GM23338 (cell line): Measurements from ENCODE around the gene RBM17. TPM values are rescaled to one million over a fixed set of nuclear protein-coding genes. Genes with fewer than 3 reads are reported as not detected.

Experiments
- ATAC-seq: fragments of 200-7000 bp; cut with Tn5 transposase; 3 replicates; pipeline ENCODE4 v1.9.1; 2020
- DNase-seq: peaks from one replicate; pipeline ENCODE4 v3.0.0-alpha.2; 2015; ENCODE audit warnings: low spot score
- H2AFZ ChIP-seq: fragments of 200-600 bp; sonication (generic); 2 replicates; pipeline ENCODE4 v1.8.0; 2016; ENCODE audit warnings: antibody characterized with exemption, mild to moderate bottlenecking, moderate library complexity
- H3F3A ChIP-seq: fragments of 200-600 bp; sonication (generic); replicated peaks from 2 replicates; pipeline ENCODE4 v1.8.0; 2017; ENCODE audit warnings: antibody characterized with exemption, mixed run types, low read depth
- H3K27ac ChIP-seq: fragments of 200-600 bp; sonication (generic); 2 replicates; pipeline ENCODE4 v1.6.1; 2016; ENCODE audit warnings: low read depth
- H3K27me3 ChIP-seq: fragments of 200-600 bp; sonication (generic); 2 replicates; pipeline ENCODE4 v1.8.0; 2016; ENCODE audit warnings: mild to moderate bottlenecking, mixed run types, moderate library complexity; ENCODE audit not compliant: insufficient read depth
- H3K36me3 ChIP-seq: fragments of 200-600 bp; sonication (generic); 2 replicates; pipeline ENCODE4 v1.8.0; 2016; ENCODE audit warnings: mild to moderate bottlenecking; ENCODE audit not compliant: insufficient read depth
- H3K4me1 ChIP-seq: fragments of 200-600 bp; sonication (generic); 2 replicates; pipeline ENCODE4 v1.8.0; 2016; ENCODE audit warnings: mild to moderate bottlenecking, moderate library complexity; ENCODE audit not compliant: insufficient read depth
- H3K4me2 ChIP-seq: fragments of 200-600 bp; sonication (generic); 2 replicates; pipeline ENCODE4 v1.7.1; 2017; ENCODE audit warnings: mixed run types
- H3K4me3 ChIP-seq: fragments of 200-600 bp; sonication (generic); 2 replicates; pipeline ENCODE4 v1.6.1; 2016; ENCODE audit warnings: mixed run types
- H3K79me2 ChIP-seq: fragments of 200-600 bp; sonication (generic); replicated peaks from 2 replicates; pipeline ENCODE4 v1.8.0; 2017; ENCODE audit warnings: mild to moderate bottlenecking; ENCODE audit not compliant: insufficient read depth
- H3K9me2 ChIP-seq: fragments of 200-600 bp; sonication (generic); 2 replicates; pipeline ENCODE4 v1.8.0; 2017; ENCODE audit not compliant: insufficient read depth
- H4K20me1 ChIP-seq: fragments of 200-600 bp; sonication (generic); replicated peaks from 2 replicates; pipeline ENCODE4 v1.8.0; 2017; ENCODE audit warnings: mild to moderate bottlenecking; ENCODE audit not compliant: insufficient read depth
- H3K27ac Mint-ChIP-seq: 2 replicates; pipeline ENCODE4 v1.8.0; 2020; ENCODE audit warnings: inconsistent platforms, mild to moderate bottlenecking, moderate library complexity, mixed read lengths
- H3K27me3 Mint-ChIP-seq: 3 replicates; pipeline ENCODE4 v1.8.0; 2022; ENCODE audit warnings: low read depth, mild to moderate bottlenecking, moderate library complexity, mixed read lengths, inconsistent platforms; ENCODE audit not compliant: insufficient read depth, poor library complexity
- H3K36me3 Mint-ChIP-seq: 3 replicates; pipeline ENCODE4 v1.8.0; 2021; ENCODE audit warnings: low read depth, mild to moderate bottlenecking, inconsistent platforms, moderate library complexity, mixed read lengths
- H3K4me1 Mint-ChIP-seq: 3 replicates; pipeline ENCODE4 v1.8.0; 2020; ENCODE audit warnings: mild to moderate bottlenecking, inconsistent platforms, mixed read lengths
- H3K4me3 Mint-ChIP-seq: 3 replicates; pipeline ENCODE4 v1.8.0; 2021; ENCODE audit warnings: moderate library complexity, mild to moderate bottlenecking, inconsistent platforms, mixed read lengths
- H3K9me3 Mint-ChIP-seq: 3 replicates; pipeline ENCODE4 v1.8.0; 2020; ENCODE audit warnings: moderate library complexity, mild to moderate bottlenecking, inconsistent platforms, mixed read lengths
- CREB1 ChIP-seq: fragments of 250-450 bp; sonication (Bioruptor Pico); IDR thresholded peaks from 2 replicates; pipeline ENCODE4 v1.5.0; 2020; ENCODE audit warnings: low read depth, mild to moderate bottlenecking, moderate library complexity
- CTCF ChIP-seq, 2 experiments: fragments of 200-600 bp in 1 of 2; sonication (generic) in 1 of 2; conservative IDR thresholded peaks; 2 replicates each; pipeline versions ENCODE4 v1.5.1 to v1.6.1; 2016 to 2017; ENCODE audit warnings: antibody characterized with exemption in 2 of 2, low read depth in 2 of 2, mild to moderate bottlenecking in 2 of 2, moderate library complexity in 1 of 2
- EZH2 ChIP-seq: fragments of 200-600 bp; sonication (generic); IDR thresholded peaks from one replicate; pipeline ENCODE4 v1.8.0; 2017; ENCODE audit warnings: antibody characterized with exemption, mild to moderate bottlenecking, low read depth; ENCODE audit not compliant: unreplicated experiment
- JUNB ChIP-seq: IDR thresholded peaks from one replicate; pipeline ENCODE4 v1.6.1; 2016; ENCODE audit warnings: antibody characterized with exemption; ENCODE audit not compliant: unreplicated experiment
- NANOG ChIP-seq: IDR thresholded peaks from 2 replicates; pipeline ENCODE4 v1.6.1; 2016; ENCODE audit warnings: antibody characterized with exemption, borderline replicate concordance
- POLR2AphosphoS5 ChIP-seq: IDR thresholded peaks from 2 replicates; pipeline ENCODE4 v1.6.1; 2016; ENCODE audit warnings: antibody characterized with exemption, low read depth
- STAT1 ChIP-seq: IDR thresholded peaks from one replicate; pipeline ENCODE4 v1.6.1; 2016; ENCODE audit warnings: antibody characterized with exemption; ENCODE audit not compliant: unreplicated experiment
- ZNF331 ChIP-seq: fragments of 250-450 bp; sonication (Bioruptor Pico); IDR thresholded peaks from 2 replicates; pipeline ENCODE4 v1.5.0; 2020; ENCODE audit warnings: low read depth, mild to moderate bottlenecking, moderate library complexity
- ZNF462 ChIP-seq: fragments of 250-450 bp; sonication (Bioruptor Pico); IDR thresholded peaks from 2 replicates; pipeline ENCODE4 v1.5.0; 2020; ENCODE audit warnings: mild to moderate bottlenecking, moderate library complexity
- polyA plus RNA-seq: library from polyadenylated mRNA; unstranded; fragments of >200 nt; fragmentation: Nextera tagmentation; extraction: Ambion mirVana; gene quantifications from 2 replicates; pipeline ENCODE4 v1.2.1, GENCODE V29; 2016
- total RNA-seq: library from RNA; depleted of rRNA; stranded (reverse); fragments of >200 nt; shearing (Covaris generic); gene quantifications from 2 replicates; pipeline ENCODE4 v1.2.3, GENCODE V29; 2014

RBM17 gene
- total and polyA plus RNA-seq, 2 experiments from 2014 or later, result 54.7 to 281 TPM

GRCh38 chr10:6112893-6113292 lies 24.1 kb downstream of the RBM17 start:
- H2AFZ ChIP-seq, result no peak overlapping the region
- peaks cover 25% of the 10 kb centered on the region for H4K20me1 ChIP-seq
- no peak overlapping the region for H3K27ac ChIP-seq
- no peaks in the 10 kb centered on the region for H3K27me3 ChIP-seq
- H3K9me3 Mint-ChIP-seq, result no peaks in the 10 kb centered on the region
- no peak overlapping the region for H3K4me2 ChIP-seq
- ATAC-seq (no peak), DNase-seq (no peak)
- no peak overlapping the region for H3K4me3 Mint-ChIP-seq
- H3K36me3 ChIP-seq, result peaks cover 58% of the 10 kb centered on the region
- TF ChIP-seq POLR2AphosphoS5 (no peak), EZH2 (no peak), CREB1 (CRISPR knock-in tag) (no peak), ZNF462 (no peak), CTCF (conservative IDR thresholded peaks at IDR 0.05; ENCODE audit: low read depth in 2 of 2) (no peak), ZNF331 (CRISPR knock-in tag) (no peak), JUNB (no peak), STAT1 (no peak), NANOG (no peak)
- H3K4me1 Mint-ChIP-seq, result peaks cover 19% of the 10 kb centered on the region
- H3K4me3 ChIP-seq, result no peak overlapping the region
- peaks cover 13% of the 10 kb centered on the region for H3K4me1 ChIP-seq
- H3F3A ChIP-seq, result peaks cover 14% of the 10 kb centered on the region
- H3K27me3 Mint-ChIP-seq, result no peaks in the 10 kb centered on the region
- H3K79me2 ChIP-seq, result peaks cover 23% of the 10 kb centered on the region
- no peak overlapping the region for H3K27ac Mint-ChIP-seq
- no peaks in the 10 kb centered on the region for H3K9me2 ChIP-seq
- H3K36me3 Mint-ChIP-seq, result peaks cover 84% of the 10 kb centered on the region
